DOHH2 (cell line): ENCODE results near the gene PRKAR2A.

Experiments used
- CTCF ChIP-seq: fragments of 200-600 bp; sonication (generic); IDR thresholded peaks from one replicate; pipeline ENCODE4 v1.5.1; 2014; ENCODE audit warnings: antibody characterized with exemption, mild to moderate bottlenecking, low read depth, low read length; ENCODE audit not compliant: poor library complexity, severe bottlenecking
- EZH2phosphoT487 ChIP-seq: fragments of 200-600 bp; sonication (generic); IDR thresholded peaks from 2 replicates; pipeline ENCODE4 v1.6.1; 2017; ENCODE audit warnings: borderline replicate concordance, mild to moderate bottlenecking, antibody characterized with exemption, low read length, moderate library complexity, mixed read lengths

GRCh38 chr3:48702320-48702920 lies 145.3 kb downstream of the PRKAR2A start:
- TF ChIP-seq CTCF (no peak), EZH2phosphoT487 (no peak)
